Astrocyte of the spinal cord (primary cell): ENCODE data around the gene UBAP1.
"Not testable (repeated sequence)": the region's sequence is repeated elsewhere in the genome, so short reads cannot be mapped to it uniquely, and the experiment has no call there.

Experiments used
- DNase-seq: peaks from one replicate; pipeline ENCODE4 v3.0.0; 2011; ENCODE audit warnings: low read depth, low spot score
- H3K4me3 ChIP-seq: 2 replicates; pipeline ENCODE4 v1.5.1; 2011; ENCODE audit warnings: low read depth, mild to moderate bottlenecking, low read length, moderate library complexity
- in situ Hi-C: cut with HindIII; loops from 2 replicates; pipeline ENCODE4 v1.10.0; 2017; ENCODE audit warnings: low sequenced_read_pairs
- TF ChIP-seq, protein P1 (sequence below): IDR thresholded peaks from 2 replicates; pipeline ENCODE4 v1.5.1; 2012; ENCODE audit warnings: low read depth, mild to moderate bottlenecking, low read length, inconsistent platforms

Gene UBAP1

DNA sequence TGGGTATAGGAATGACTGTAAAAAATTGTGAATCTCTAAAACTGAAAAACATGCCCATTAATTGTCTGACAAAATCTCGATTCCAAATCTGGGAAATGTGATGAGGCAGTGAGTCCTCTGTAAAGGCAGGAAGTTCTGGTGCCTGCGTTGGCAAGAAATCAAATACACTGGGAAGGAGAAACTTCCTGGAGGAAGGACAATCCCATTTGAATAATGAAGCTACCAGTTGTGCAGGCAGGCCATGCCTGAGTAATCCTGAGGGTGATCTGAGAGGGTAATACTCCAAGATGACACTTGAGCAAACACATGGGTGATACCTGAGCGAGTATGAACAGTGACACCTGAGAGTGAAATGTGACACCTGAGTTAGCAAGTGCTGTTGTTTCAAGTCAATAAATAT is 100.6 kb downstream of the UBAP1 start:
- TF ChIP-seq, protein P1, sequence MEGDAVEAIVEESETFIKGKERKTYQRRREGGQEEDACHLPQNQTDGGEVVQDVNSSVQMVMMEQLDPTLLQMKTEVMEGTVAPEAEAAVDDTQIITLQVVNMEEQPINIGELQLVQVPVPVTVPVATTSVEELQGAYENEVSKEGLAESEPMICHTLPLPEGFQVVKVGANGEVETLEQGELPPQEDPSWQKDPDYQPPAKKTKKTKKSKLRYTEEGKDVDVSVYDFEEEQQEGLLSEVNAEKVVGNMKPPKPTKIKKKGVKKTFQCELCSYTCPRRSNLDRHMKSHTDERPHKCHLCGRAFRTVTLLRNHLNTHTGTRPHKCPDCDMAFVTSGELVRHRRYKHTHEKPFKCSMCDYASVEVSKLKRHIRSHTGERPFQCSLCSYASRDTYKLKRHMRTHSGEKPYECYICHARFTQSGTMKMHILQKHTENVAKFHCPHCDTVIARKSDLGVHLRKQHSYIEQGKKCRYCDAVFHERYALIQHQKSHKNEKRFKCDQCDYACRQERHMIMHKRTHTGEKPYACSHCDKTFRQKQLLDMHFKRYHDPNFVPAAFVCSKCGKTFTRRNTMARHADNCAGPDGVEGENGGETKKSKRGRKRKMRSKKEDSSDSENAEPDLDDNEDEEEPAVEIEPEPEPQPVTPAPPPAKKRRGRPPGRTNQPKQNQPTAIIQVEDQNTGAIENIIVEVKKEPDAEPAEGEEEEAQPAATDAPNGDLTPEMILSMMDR: no peak
- H3K4me3 ChIP-seq: no peak overlapping the region
- no peak for DNase-seq
- in situ Hi-C loops: no loop called here

DNA sequence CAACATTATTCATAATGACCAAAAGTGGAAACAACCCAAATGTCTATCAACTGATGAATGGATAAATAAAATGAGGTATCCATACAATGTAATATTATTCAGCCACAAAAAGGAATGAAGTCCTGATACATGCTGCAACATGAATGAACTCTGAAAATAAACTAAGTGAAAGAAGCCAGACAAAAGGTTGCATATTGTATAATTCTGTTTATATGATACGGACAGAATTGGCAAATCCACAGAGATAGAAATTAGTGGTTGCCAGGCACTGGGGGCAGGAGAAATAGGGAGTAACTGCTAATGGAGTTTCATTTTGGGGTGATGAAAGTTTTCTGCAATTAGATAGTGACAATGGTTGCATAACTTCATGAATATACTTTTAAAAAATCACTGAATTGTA is 103.3 kb downstream of the UBAP1 start:
- H3K4me3 ChIP-seq: no peak overlapping the region
- no peak for DNase-seq
- TF ChIP-seq, protein P1: no peak
- in situ Hi-C loops: no loop called here

DNA sequence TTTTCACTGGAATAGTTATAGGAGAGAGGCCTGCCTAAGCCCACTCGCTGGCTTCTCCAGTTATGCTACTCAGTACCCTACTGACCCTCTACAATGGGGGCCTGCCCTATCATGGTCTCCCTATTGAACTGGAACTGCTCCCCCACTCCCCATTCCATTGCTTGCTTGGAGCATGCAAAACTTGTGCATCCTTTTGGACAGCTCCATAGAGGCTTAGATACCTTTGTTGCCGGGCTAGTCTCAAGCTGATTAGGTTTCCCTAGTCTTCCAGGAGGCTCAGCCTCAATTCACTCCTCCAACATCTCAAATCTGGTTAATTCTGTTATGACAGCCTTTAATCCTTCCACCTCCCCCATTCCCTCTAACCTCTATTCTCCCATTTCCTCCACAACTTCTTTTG is 110.3 kb downstream of the UBAP1 start:
- TF ChIP-seq, protein P1: no peak
- in situ Hi-C loops: no loop called here
- no peak overlapping the region for H3K4me3 ChIP-seq
- DNase-seq: no peak

DNA sequence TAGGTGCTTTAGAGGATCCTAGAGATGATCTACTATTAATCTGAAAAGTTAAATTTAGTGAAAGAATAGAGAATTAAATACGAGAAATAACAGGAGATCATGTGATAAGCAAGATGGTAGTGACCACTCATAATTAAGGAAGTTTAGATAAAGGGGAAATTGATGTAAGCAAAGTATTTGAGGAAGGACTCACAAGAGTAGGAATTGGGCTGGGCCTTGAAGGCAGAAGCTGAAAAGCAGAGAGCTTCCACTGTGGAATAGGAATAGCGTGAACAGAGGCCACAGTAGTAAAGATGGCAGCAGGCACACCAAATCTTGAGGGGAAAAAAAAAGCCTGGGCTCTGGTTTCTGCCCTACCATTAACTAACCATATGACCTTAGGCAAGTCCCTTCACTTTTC is 112.2 kb downstream of the UBAP1 start:
- TF ChIP-seq, protein P1: no peak
- DNase-seq: no peak
- no peak overlapping the region for H3K4me3 ChIP-seq
- in situ Hi-C loops: no loop called here

DNA sequence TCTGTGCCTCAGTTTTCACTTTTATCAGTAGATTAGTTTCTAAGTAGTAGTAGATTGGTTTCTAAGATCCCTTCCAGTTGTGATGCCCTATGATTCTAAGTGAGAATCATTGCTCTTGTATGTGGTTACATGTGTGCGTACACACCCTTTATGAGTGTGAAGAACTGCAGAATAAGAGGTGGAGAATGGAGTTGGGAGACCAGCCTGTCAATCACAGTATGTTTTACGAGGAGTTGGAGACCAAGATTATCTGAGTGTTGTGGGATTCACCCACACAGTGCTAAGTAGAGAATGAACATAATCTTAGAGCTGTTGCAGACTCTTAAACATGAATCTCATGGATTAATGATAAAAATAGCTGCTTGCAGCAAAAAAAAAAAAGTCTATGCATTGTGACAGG is 112.6 kb downstream of the UBAP1 start:
- in situ Hi-C loops: no loop called here
- no peak overlapping the region for H3K4me3 ChIP-seq
- TF ChIP-seq, protein P1: no peak
- no peak for DNase-seq

DNA sequence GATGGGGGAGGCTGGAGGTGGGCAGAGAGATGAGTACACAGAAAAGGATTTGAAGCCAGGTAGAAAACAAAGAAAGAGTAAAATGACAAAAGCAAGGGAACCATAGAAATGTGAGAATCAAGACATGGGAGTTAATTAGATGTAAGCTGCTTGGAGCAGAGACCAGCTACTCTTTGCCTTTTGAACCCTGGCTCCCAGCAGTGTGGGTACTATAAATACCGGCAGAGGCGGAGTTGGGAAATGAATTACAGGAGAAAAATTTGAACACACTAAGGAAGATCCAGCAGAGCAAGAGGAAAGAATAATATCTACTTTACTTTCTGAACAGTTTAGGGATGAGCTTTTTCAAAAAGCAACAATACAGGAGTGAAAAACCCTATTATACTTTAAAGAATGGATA is 113.7 kb downstream of the UBAP1 start:
- in situ Hi-C loops: no loop called here
- H3K4me3 ChIP-seq: no peak overlapping the region
- TF ChIP-seq, protein P1: no peak
- DNase-seq: no peak

DNA sequence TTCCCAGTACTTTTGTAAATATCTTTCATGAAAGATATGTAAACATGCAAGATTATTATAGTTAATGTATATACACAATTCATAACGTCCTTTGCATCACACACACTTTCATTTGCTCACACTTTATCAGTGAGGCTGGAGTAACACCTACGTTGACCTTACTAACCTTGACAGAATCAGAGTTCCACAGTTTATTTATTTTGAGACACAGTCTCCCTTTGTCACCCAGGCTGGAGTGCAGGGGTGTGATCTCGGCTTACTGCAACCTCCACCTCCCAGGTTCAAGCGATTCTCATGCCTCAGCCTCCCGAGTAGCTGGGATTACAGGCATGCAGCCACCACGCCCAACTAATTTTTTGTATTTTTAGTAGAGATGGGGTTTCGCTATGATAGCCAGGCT is 122.2 kb downstream of the UBAP1 start:
- in situ Hi-C loops, DNase-seq, H3K4me3 ChIP-seq: not testable (repeated sequence)
